Gastrocnemius medialis (tissue), 4 donors: ENCODE data around the gene PRR19. TPM values are rescaled to one million over a fixed set of nuclear protein-coding genes. Genes with fewer than 3 reads are reported as not detected.
"Not testable (repeated sequence)": the region's sequence is repeated elsewhere in the genome, so short reads cannot be mapped to it uniquely, and the experiment has no call there.

ENCODE experiments used
- ATAC-seq, 2 donors: fragments of 150-250 bp; one replicate each; pipeline ENCODE4 v1.9.1; 2016
- DNase-seq, 2 donors: peaks; one replicate each; pipeline ENCODE4 v3.0.0-alpha.2; 2019
- H3K27ac ChIP-seq, 4 donors: fragments of 200-600 bp; sonication (generic); 1 replicate in 1 of 4; 2 replicates in 3 of 4; pipeline ENCODE4 v1.5.1; 2016 to 2018; ENCODE audit warnings: mild to moderate bottlenecking in 2 of 4, moderate library complexity in 1 of 4
- H3K27me3 ChIP-seq, 3 donors: fragments of 200-600 bp; sonication (generic) in 2 of 3; 1 replicate in 1 of 3; 2 replicates in 2 of 3; pipeline versions ENCODE4 v1.5.1 to v1.6.0; 2016 to 2019; ENCODE audit warnings: mild to moderate bottlenecking in 1 of 3, moderate library complexity in 1 of 3
- H3K36me3 ChIP-seq, 2 donors: fragments of 200-600 bp; sonication (generic) in 1 of 2; one replicate each; pipeline ENCODE4 v1.5.1; 2017 to 2018
- H3K4me1 ChIP-seq, 2 donors: fragments of 200-600 bp; sonication (generic) in 1 of 2; one replicate each; pipeline ENCODE4 v1.5.1; 2016 to 2017; ENCODE audit warnings: mild to moderate bottlenecking in 2 of 2
- H3K4me3 ChIP-seq, 4 donors: fragments of 200-600 bp; sonication (generic) in 3 of 4; 1 replicate in 1 of 4; 2 replicates in 3 of 4; pipeline ENCODE4 v1.5.1; 2016 to 2019; ENCODE audit warnings: mild to moderate bottlenecking in 2 of 4
- H3K9me3 ChIP-seq, 3 donors: fragments of 200-600 bp; sonication (generic) in 2 of 3; 1 replicate in 1 of 3; 2 replicates in 2 of 3; pipeline ENCODE4 v1.5.1; 2016 to 2019
- POLR2A ChIP-seq, 2 donors: fragments of 450-650 bp; IDR thresholded peaks; one replicate each; pipeline ENCODE4 v1.6.1; 2017; ENCODE audit warnings: antibody characterized with exemption in 2 of 2, mild to moderate bottlenecking in 2 of 2, moderate library complexity in 2 of 2
- in situ Hi-C, 4 donors: fragments of 200-750 bp; cut with MboI; loops; one replicate each; pipeline versions ENCODE4 v1.15.0 to v1.8.0; 2017; ENCODE audit warnings: low sequenced_read_pairs in 4 of 4
- intact Hi-C: fragments of 100-400 bp; cut with DNase I; formaldehyde crosslinking; loops from one replicate; pipeline ENCODE4 v1.15.1; 2023; ENCODE audit warnings: low total_unique reads
- total RNA-seq, 4 donors: library from RNA; depleted of rRNA; stranded (reverse); fragments of >200 nt; gene quantifications; one replicate each; pipeline versions ENCODE4 v1.1.0 to v1.2.3, GENCODE V29; 2016
- TF ChIP-seq, protein P1 (sequence below), 5 experiments: fragments of 450-650 bp in 3 of 5; fragments of 200-600 bp in 2 of 5; sonication (generic) in 2 of 5; IDR thresholded peaks in 4 of 5; conservative IDR thresholded peaks in 1 of 5; 1 replicate in 4 of 5; 2 replicates in 1 of 5; pipeline ENCODE4 v1.5.1; 2016 to 2019; ENCODE audit warnings: antibody characterized with exemption in 5 of 5, mild to moderate bottlenecking in 3 of 5, moderate library complexity in 3 of 5

PRR19 gene
- total RNA-seq, 4 donors from 2014 or later: not detected

DNA sequence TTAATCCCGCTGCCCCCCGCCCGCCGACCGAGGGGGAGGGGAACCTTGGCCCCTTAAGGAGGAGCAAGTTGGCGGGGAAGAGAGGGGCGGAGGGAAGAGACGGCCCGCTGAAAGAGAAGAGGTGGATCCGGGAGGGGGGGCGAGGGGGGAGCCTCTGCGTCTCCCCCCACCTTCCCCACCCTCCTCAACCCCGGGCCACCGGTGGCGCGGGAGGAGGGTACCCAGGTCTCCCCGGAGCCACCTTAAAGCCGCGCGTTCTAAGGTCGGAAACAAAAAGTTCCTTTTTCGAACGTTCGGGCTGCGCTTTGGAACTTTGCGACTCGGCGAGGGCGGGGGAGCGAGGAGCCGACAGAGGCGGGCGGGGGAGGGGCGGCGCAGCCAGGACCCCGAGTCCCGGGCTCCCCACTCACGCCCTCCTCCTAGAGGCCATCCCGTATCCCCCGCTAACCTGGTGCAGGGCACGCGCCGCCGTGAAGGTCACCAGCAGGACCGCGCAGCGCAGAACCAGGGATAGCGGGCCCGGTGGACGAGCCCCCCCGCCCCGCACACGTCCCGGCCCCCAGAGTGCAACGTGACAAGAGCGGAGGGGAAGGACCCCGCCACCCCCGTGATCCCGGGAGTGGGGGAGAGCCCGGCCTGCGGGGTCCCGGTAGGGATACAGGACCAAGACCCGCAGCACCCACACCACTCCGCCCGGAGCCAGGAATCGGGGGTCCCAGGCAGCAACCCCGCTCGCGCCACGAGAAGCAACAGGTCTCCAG lies 47.7 kb upstream of the PRR19 start:
- ATAC-seq: peak; percentile 36 to 46
- Histone ChIP-seq H3K4me3 (peak overlapping the region; percentile 60 to 90 (median 76)), H3K36me3 (no peaks in the 10 kb centered on the region), H3K27me3 (peaks cover 24 to 40% (median 37%) of the 10 kb centered on the region in 3 donors), H3K9me3 (no peaks in the 10 kb centered on the region), H3K27ac (peak overlapping the region; percentile 91 to 94 (median 92)), H3K4me1 (peaks cover 30 to 31% of the 10 kb centered on the region in 2 donors)
- intact Hi-C loops: no loop called here
- TF ChIP-seq, protein P1, sequence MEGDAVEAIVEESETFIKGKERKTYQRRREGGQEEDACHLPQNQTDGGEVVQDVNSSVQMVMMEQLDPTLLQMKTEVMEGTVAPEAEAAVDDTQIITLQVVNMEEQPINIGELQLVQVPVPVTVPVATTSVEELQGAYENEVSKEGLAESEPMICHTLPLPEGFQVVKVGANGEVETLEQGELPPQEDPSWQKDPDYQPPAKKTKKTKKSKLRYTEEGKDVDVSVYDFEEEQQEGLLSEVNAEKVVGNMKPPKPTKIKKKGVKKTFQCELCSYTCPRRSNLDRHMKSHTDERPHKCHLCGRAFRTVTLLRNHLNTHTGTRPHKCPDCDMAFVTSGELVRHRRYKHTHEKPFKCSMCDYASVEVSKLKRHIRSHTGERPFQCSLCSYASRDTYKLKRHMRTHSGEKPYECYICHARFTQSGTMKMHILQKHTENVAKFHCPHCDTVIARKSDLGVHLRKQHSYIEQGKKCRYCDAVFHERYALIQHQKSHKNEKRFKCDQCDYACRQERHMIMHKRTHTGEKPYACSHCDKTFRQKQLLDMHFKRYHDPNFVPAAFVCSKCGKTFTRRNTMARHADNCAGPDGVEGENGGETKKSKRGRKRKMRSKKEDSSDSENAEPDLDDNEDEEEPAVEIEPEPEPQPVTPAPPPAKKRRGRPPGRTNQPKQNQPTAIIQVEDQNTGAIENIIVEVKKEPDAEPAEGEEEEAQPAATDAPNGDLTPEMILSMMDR (IDR thresholded peaks at IDR 0.05 in 4 of 5, conservative IDR thresholded peaks at IDR 0.05 in 1 of 5): no peak
- no peak for TF ChIP-seq POLR2A (IDR thresholded peaks at IDR 0.05)
- in situ Hi-C loops: no loop called here
- DNase-seq: peak; percentile 50 to 52

DNA sequence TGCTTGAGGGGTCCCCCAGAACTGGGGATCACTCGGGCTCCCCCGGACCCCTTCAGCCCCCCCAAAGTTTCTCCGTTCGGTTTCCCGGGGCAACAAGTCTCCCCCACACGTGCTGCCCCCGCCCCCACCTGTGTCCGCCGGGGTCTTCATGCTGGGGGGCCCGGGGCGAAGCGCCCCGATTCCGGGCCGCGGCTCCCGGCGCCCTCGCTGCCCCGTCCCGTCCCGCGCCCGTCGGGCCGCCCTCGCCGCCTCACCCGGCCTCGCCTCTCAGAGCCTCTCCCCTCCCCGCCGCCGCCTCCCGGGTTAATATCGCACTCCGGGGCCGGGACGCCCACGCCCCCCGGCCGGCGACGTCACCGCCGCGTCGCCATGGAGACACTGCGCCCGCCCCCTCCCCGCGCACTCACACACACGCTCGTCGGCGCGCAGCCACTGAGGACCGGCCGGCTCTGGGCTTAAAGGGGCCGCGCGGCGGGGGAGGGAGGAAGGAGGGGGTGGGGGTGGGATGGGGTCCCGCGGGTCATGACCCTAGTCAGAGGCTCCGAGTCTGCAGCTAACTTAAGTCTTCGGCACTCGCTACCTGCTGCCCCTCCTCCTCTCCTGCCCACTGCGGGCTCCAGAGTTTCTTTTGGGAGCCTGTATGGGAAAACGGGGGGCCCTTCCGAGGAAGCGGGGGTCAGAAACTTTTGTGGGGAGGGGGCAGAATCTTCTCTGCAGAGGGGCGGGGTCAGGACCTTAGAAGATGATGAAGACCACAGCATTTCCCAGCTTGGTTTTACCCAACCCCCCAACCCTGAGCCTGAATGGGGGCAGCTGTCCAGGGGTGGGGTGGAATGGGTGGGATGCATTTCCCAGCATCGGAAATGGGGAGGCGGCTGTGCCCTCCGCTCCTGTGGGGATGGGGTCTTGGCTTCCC lies 46.8 kb upstream of the PRR19 start, which contains the start of gene ERF:
ERF (minus strand) TSS at position 279 of the 916 bp plus-strand sequence; CDS start at position 150, 129 bp downstream.
- TF ChIP-seq POLR2A (IDR thresholded peaks at IDR 0.05): peak; percentile 80 to 96
- TF ChIP-seq, protein P1 (IDR thresholded peaks at IDR 0.05 in 4 of 5, conservative IDR thresholded peaks at IDR 0.05 in 1 of 5): peak in 1 of 5 experiments; percentile 24
- H3K9me3 ChIP-seq: no peaks in the 10 kb centered on the region
- H3K36me3 ChIP-seq: no peaks in the 10 kb centered on the region
- intact Hi-C loops (loop anchor here (1.0 kb wide), 1 partner anchor 13 kb away; no protein-coding TSS in a partner anchor), in situ Hi-C loops (no loop called here)
- H3K27me3 ChIP-seq: peaks cover 24 to 40% (median 37%) of the 10 kb centered on the region in 3 donors
- ATAC-seq (peak; percentile 40 to 54), DNase-seq (peak; percentile 68 to 80)
- peak within 1 kb of the TSS; percentile 91 to 94 (median 92) for H3K27ac ChIP-seq
- H3K4me1 ChIP-seq: peaks cover 29 to 30% of the 10 kb centered on the region in 2 donors
- peak within 1 kb of the TSS; percentile 60 to 90 (median 76) for H3K4me3 ChIP-seq

DNA sequence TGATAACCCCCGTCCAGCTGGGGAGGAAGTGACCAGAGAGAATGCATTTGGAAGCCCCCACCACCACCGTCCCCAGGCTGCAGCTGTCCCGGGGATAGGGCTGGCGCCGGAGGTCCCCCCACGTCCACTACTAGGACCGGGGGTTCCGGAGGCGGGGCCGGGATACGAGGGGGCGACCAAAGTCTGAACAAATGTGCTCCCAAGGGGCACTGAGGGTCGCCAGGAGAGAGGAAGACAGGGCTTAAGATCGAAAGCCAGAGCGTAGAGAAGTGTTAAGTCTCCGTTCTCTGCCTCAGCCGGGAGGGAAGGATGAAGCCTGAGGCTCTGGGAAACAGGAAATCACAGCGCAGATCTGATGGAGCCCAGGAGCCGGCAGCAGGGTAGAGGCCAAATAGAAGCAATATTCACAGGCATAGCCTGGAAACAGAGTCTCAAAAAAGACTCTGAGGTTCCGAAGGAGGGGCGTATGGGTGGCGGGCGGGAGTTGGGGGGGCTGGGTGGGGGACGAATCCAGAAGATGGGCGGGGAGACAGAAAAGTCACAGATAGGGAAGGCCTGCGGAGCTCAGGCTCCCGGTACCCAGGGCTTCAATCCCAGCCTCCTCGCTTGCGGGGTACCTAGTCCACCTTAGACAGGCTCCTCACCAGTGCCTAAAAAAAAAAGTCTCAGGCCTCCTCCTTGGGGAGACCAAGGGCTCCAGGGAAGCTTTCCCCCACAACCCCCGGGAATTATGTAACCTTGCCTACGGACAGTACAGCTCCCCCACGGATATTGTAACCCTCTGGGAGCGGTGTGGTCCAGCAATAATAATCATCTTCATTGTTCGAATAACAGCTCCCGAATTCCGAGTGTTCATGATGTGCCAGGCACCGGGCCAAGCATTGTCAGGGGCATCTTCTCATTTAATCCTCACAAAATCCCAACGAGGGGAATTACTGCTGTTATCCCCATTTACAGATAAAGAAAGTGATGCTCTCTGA lies 45.9 kb upstream of the PRR19 start:
- peak in 1 of 2 donors; percentile 6 for ATAC-seq
- intact Hi-C loops: loop anchor here (1.0 kb wide), 1 partner anchor 12 kb away; no protein-coding TSS in a partner anchor
- H3K9me3 ChIP-seq: no peaks in the 10 kb centered on the region

DNA sequence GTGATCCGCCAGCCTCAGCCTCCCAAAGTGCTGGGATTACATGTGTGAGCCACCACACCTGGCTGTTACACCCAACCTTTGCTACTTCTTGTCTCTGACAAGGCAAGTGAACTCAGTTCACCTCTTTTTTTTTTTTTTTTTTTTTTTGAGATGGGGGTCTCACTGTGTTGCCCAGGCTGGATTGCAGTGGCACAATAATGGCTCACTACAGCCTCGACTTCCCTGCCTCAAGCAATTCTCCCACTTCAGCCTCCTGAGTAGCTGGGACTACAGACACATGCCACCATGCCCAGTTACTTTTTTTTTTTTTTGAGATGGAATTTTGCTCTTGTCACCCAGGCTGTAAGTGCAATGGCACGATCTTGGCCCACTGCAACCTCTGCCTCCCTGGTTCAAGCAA lies 44.1 kb upstream of the PRR19 start:
- DNase-seq, ATAC-seq, H3K4me1 ChIP-seq, H3K4me3 ChIP-seq, H3K36me3 ChIP-seq, H3K27ac ChIP-seq, H3K9me3 ChIP-seq, in situ Hi-C loops, intact Hi-C loops: not testable (repeated sequence)
- H3K27me3 ChIP-seq: peaks cover 24 to 34% (median 34%) of the 10 kb centered on the region in 3 donors

More for the DNA sequence above, 45.9 kb upstream of the PRR19 start:
- Histone ChIP-seq H3K4me1 (peaks cover 20 to 24% of the 10 kb centered on the region in 2 donors), H3K36me3 (no peaks in the 10 kb centered on the region), H3K4me3 (peak overlapping the region; percentile 60 to 90 (median 76)), H3K27me3 (peaks cover 24 to 40% (median 37%) of the 10 kb centered on the region in 3 donors), H3K27ac (peak overlapping the region; percentile 91 to 94 (median 92))
- in situ Hi-C loops: no loop called here
- TF ChIP-seq, protein P1 (IDR thresholded peaks at IDR 0.05 in 4 of 5, conservative IDR thresholded peaks at IDR 0.05 in 1 of 5): no peak
- TF ChIP-seq POLR2A (IDR thresholded peaks at IDR 0.05): no peak
- DNase-seq: peak in 1 of 2 donors; percentile 28
